Myocyte (in vitro differentiated cells): ENCODE measurements around the gene C14orf180. TPM values are rescaled to one million over a fixed set of nuclear protein-coding genes. Genes with fewer than 3 reads are reported as not detected.
A peak's percentile ranks its signal among the peaks of the same experiment; 100 is the strongest.

Experiments used
- DNase-seq: peaks from one replicate; pipeline ENCODE4 v3.0.0-alpha.2; 2012; ENCODE audit warnings: low read depth
- total RNA-seq: library from RNA; depleted of rRNA; stranded (reverse); fragments of >200 nt; gene quantifications from 2 replicates; pipeline ENCODE4 v1.2.3, GENCODE V29; 2014

The C14orf180 gene
- total RNA-seq, 1 donor from 2014 or later, result 0.67 TPM

DNA sequence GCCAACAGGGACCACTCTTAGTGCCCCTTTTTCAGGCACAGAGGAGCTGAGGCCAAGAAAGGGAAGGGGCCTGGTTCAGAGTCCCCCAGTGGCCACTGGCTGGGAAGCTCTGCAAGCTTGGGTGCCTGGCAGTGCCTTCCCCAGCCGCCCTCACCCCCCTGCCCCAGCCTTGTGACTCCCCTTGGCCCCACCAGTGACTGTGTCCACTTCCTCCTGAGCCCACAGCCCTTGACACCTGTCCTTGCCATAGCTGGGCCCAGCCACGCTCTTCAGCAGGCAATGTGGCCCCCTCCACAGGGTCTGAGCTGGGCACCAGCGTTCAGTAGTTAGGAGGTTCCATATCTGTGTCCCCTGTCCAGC lies 19.0 kb upstream of the C14orf180 start:
- DNase-seq, result no peak

DNA sequence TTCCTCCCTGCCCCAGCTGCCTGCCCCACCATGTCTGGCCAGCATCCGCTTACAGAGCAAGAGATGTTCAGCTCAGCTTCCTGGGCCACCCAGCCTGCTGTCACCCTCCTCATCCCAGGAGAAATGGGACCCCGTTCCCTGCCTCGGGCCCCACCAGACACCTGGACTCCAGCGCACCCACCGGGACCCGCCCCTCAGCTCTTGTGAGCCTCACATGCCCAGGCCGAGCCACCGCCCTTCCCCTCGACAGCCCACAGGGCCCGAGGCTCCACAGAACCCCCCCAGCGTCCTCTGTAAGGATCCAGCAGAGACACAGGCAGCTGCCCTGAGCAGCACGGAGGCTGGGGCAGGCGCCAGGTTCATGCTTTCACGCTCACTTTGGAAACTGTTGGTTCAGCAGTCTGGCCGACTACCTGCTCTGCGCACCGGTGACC lies 18.4 kb upstream of the C14orf180 start:
- no peak for DNase-seq

DNA sequence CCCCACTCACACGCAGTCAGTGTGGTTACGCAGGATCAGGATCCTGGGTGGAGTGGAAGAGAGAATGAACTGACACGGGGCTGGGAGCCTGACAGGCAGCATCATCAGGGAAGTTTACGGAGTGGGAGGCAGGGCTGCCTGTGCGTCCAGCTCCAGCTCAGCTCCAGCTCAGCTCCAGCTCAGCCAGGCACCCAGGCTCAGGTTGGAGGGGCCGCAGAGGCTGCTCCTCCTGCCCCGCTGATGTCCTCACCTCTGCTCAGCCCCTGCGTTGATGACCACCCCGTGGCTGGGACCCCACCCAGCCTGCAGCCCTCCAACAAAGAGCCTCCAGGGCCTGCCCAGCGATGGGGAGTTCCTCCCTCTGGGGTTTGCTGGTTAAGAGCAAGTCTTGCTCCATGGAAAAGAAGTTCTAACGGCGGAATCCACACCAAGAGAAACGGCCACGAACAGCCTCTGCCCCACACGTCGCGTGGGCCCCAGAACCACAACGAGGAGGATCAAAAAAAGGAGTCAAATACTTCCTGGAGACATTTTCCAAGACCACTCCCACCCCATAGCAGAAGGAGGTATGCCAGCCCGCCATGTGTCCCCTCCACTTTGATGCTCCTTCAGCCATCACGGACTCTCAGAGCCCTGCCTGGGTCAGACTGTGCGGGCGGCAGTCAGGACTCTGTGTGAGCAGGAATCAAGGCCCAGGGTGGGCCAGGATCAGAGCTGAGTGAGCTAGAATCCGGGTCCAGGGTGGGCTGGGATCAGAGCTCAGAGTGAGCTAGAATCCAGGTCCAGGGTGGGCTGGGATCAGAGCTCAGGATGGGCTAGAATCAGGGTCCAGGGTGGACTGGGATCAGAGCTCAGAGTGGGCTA lies 17.7 kb upstream of the C14orf180 start:
- DNase-seq, result no peak

DNA sequence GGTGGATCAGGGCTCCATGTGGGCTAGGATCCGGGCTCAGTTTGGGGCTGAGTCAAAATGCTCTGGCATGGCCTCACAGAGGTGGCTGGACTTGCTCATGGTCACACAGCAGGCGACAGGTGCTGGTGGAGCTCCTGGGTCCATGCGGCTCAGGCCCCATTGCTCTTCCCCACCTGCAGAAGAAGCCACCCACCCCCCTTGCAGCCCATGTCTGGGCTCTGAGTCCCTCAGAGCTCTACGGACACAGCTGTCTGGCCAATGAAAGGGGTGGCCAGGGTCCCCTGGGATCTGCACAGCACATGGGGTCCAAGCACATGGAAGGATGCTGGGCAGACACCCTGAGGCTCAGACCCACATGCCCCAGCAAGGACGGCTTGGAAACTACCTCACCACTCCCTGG lies 17.0 kb upstream of the C14orf180 start:
- no peak for DNase-seq

DNA sequence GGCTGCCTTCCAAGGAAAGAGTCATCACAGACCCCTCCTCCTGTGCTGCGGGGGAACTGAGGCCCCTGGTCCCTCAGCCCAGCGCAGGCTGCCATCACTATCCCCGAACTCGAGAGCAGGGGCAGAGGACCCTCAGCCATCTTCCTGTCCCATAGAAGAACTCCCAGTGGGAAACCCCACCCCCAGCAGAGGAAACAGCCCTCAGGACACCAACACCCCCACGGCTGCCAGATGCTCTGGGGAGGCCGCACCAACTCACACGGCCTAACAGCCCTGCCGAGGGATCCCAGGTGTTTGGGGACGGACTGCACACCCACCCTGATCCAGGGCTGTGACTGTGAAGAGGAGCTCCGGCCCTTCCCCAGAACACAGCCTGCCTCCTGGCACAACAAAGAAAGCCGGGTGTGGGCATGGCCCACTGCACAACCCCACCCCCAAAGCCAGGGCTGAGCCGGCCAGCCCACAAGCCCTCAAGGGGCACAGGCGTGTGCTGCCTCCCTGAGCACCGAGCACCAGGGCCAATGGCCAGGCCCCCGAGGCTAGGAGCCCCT lies 16.3 kb upstream of the C14orf180 start:
- no peak for DNase-seq

DNA sequence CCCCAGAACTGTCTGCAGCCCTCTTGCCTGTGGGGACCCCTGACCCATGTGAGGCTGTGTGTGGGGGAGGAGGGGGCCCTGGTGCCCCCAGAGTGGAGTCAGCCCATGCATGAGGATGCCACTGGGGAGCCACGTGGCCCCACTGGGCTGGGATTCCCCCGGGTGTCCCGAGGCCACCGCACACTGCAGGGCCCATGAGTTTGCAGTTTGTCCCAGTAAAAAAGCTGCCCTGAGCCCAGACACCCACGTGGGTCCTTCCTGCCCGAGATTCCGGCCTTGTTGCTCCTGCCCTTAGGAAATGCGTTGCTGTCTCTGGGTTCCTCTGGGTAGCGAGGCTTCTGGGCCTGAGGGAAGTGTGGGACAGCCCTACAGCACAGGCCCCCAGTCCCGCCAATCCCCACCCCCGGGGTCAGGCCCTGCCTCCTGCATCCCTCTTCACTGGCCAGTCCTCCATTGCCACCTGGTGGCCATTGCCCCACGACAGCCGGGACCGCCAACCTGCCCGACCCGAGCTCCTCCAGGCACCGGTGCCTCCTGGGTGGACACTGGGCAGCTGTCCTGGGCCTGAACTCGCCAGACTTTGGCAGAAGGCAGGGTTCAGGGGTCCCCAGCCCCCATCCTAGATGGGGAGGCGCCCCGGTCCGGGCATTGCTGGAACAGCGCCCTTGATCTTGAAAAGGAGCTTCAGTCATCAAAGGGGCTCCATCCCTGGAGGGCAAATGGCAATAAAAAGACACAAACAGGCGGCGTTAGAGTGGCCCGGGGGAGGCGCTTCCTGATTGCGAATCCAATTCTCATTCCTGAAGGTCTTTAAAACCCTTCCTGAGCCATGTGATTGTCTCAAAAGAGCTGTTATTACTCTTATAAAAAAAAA lies 15.6 kb upstream of the C14orf180 start:
- peak; percentile 57 for DNase-seq

- DNase-seq, result no peak
Measured at GRCh38 chr14:104564744-104565679, 14.6 kb upstream of the C14orf180 start.

GRCh38 chr14:104567141-104567956 lies 12.2 kb upstream of the C14orf180 start:
- DNase-seq, result no peak

GRCh38 chr14:104567957-104568225 lies 11.7 kb upstream of the C14orf180 start:
- DNase-seq, result no peak

DNA sequence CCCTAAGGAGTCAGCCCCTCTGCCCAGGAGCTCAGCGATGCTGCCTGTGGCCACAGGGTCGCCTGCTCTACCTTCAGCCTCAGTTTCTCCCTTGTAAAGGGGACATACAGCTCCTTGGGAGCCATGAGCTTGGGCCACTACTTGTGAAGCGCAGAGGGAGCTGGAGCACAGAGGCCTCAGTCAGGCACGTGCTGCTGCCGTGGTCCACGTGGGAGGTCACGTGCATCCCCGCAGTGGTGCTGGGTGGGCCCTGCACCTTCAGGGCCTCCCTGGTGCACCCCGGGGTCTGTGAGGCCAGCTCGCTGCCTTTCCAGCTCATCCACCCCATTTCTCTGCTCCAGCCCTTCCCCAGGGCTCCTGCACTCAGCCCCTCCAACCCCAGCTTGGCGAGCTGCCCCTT lies 10.9 kb upstream of the C14orf180 start:
- no peak for DNase-seq

DNA sequence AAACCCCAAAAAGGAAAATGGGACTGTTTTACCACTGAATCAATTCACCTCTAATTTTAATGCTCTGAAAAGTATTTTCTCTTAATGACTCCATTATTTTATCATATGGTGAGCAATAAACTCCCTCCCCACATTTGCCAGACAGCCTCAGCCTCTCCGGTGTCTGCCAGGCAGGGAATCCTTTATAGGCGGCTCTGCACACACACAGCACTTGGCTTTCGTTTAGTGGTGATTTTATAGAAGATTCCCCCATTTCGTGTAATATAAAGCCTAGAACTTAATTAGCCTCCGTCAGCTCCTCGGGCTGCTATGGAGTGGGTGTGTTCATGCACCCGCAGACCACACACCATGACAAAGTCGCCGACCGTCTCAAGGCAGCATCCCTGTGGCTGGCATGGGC lies 10.1 kb upstream of the C14orf180 start:
- DNase-seq, result no peak

DNA sequence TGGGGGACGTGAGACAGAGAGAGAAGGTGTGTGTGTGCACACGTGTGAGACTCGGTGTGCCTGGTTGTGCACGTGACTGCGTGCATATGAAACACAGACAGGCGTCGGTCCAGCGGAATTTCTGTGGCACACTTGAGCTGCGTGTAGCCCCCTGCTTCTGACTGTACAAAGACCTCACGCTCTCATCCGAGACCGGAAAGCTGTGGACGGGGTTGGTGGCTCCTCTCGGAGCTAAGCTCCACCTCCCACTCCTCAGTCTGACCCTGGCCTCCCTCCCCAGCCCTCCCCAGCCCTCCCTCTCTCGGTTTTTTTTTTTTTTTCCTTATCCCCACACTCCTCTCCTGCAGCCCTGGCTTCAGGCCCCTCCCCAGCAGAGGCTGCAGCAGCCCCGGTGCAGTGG lies 8.3 kb upstream of the C14orf180 start:
- DNase-seq, result no peak

GRCh38 chr14:104572024-104572626 lies 7.4 kb upstream of the C14orf180 start:
- DNase-seq, result no peak

GRCh38 chr14:104572668-104573067 lies 6.9 kb upstream of the C14orf180 start:
- no peak for DNase-seq

- DNase-seq, result no peak
Measured at GRCh38 chr14:104573930-104574329, 5.6 kb upstream of the C14orf180 start.

GRCh38 chr14:104574536-104574935 lies 5.0 kb upstream of the C14orf180 start:
- DNase-seq, result no peak

DNA sequence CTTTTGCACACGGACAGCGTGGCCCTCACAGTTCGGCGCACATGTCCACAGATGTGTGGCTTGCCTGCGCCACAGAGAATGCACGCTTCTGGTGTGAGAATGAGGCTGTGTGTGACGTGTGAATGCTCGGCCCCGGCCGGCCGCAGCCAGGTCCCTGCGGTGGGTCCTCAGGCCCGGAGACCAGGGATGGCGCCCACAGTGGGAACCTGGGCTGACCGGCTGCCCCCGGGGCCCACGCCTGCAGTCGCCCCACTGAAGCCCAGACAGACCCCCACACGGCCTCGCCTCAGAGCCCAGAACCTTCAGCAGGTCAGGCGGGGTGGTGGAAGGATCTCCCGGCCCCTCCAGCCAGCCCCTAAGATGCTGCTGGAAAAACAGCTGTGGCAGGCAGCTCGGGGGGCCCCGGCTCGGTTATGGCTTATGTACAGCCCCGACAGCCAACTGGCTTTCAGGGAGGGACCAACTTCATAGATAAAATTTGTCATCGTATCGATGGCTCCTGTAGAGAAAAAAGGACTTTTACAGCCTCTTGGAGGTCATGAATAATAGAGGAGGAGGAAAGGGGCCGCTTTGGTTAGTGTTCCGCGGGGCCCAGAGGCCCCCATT lies 4.5 kb upstream of the C14orf180 start:
- DNase-seq, result no peak

GRCh38 chr14:104576232-104576969 lies 3.2 kb upstream of the C14orf180 start:
- DNase-seq, result no peak

- no peak for DNase-seq
Measured at GRCh38 chr14:104576970-104577332, 2.6 kb upstream of the C14orf180 start.
